Tibial artery (tissue), 4 donors: Measurements from ENCODE around the gene FDX1.
A peak's percentile ranks its signal among the peaks of the same experiment; 100 is the strongest.

Experiments used
- DNase-seq, 2 donors: peaks; one replicate each; pipeline ENCODE4 v3.0.0-alpha.2; 2019
- H3K27ac ChIP-seq, 2 donors: fragments of 200-600 bp; sonication (generic) in 1 of 2; 1 replicate in 1 of 2; 2 replicates in 1 of 2; pipeline ENCODE4 v1.5.1; 2018 to 2019; ENCODE audit warnings: mild to moderate bottlenecking in 1 of 2
- H3K27me3 ChIP-seq, 2 donors: fragments of 200-600 bp; sonication (generic) in 1 of 2; one replicate each; pipeline versions ENCODE4 v1.5.1 to v1.6.0; 2016 to 2019
- H3K36me3 ChIP-seq, 3 donors: fragments of 200-600 bp; sonication (generic) in 2 of 3; one replicate each; pipeline ENCODE4 v1.5.1; 2016 to 2019; ENCODE audit warnings: mild to moderate bottlenecking in 2 of 3
- H3K4me1 ChIP-seq, 4 donors: fragments of 200-600 bp; sonication (generic) in 2 of 4; 1 replicate in 3 of 4; 2 replicates in 1 of 4; pipeline ENCODE4 v1.5.1; 2016 to 2019
- H3K4me3 ChIP-seq, 2 donors: fragments of 200-600 bp; sonication (generic) in 1 of 2; 1 replicate in 1 of 2; 2 replicates in 1 of 2; pipeline ENCODE4 v1.5.1; 2018 to 2019; ENCODE audit warnings: mild to moderate bottlenecking in 2 of 2
- H3K9me3 ChIP-seq, 3 donors: fragments of 200-600 bp; sonication (generic) in 1 of 3; one replicate each; pipeline ENCODE4 v1.5.1; 2016 to 2019
- intact Hi-C: fragments of 100-400 bp; cut with DNase I; formaldehyde crosslinking; loops from one replicate; pipeline ENCODE4 v1.15.0; 2023; ENCODE audit warnings: low total_unique reads
- TF ChIP-seq, protein P1 (sequence below), 2 experiments: fragments of 200-600 bp in 1 of 2; fragments of 450-650 bp in 1 of 2; IDR thresholded peaks; one replicate each; pipeline ENCODE4 v1.5.1; 2017 to 2019; ENCODE audit warnings: antibody characterized with exemption in 2 of 2, mild to moderate bottlenecking in 1 of 2, moderate library complexity in 1 of 2

The FDX1 gene

DNA sequence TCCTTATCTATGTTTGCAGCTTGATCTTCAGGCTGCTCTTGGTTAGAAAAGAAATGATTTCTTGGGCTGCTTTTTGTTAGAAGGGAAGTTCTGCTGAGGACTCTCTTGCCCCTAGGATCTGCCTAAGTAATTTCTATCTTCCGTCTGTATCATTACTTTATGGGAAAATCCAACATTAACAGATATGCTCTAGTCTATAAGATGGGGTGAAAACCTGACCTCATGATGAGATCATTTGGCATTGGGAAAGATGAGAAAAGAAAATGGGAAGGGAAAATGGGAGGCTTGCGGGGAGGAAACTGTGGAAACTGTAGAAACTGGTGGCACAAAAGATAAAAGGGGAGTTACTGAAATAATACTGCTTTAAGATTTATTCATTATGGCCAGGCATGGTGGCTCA, 63.6 kb downstream of the FDX1 start:
- Histone ChIP-seq H3K9me3 (no peaks in the 10 kb centered on the region), H3K4me1 (no peaks in the 10 kb centered on the region), H3K27ac (no peak overlapping the region), H3K4me3 (no peak overlapping the region), H3K36me3 (no peaks in the 10 kb centered on the region), H3K27me3 (no peaks in the 10 kb centered on the region)
- DNase-seq, result no peak
- TF ChIP-seq, protein P1, sequence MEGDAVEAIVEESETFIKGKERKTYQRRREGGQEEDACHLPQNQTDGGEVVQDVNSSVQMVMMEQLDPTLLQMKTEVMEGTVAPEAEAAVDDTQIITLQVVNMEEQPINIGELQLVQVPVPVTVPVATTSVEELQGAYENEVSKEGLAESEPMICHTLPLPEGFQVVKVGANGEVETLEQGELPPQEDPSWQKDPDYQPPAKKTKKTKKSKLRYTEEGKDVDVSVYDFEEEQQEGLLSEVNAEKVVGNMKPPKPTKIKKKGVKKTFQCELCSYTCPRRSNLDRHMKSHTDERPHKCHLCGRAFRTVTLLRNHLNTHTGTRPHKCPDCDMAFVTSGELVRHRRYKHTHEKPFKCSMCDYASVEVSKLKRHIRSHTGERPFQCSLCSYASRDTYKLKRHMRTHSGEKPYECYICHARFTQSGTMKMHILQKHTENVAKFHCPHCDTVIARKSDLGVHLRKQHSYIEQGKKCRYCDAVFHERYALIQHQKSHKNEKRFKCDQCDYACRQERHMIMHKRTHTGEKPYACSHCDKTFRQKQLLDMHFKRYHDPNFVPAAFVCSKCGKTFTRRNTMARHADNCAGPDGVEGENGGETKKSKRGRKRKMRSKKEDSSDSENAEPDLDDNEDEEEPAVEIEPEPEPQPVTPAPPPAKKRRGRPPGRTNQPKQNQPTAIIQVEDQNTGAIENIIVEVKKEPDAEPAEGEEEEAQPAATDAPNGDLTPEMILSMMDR (IDR thresholded peaks at IDR 0.05), result no peak
- intact Hi-C loops, result no loop called here

DNA sequence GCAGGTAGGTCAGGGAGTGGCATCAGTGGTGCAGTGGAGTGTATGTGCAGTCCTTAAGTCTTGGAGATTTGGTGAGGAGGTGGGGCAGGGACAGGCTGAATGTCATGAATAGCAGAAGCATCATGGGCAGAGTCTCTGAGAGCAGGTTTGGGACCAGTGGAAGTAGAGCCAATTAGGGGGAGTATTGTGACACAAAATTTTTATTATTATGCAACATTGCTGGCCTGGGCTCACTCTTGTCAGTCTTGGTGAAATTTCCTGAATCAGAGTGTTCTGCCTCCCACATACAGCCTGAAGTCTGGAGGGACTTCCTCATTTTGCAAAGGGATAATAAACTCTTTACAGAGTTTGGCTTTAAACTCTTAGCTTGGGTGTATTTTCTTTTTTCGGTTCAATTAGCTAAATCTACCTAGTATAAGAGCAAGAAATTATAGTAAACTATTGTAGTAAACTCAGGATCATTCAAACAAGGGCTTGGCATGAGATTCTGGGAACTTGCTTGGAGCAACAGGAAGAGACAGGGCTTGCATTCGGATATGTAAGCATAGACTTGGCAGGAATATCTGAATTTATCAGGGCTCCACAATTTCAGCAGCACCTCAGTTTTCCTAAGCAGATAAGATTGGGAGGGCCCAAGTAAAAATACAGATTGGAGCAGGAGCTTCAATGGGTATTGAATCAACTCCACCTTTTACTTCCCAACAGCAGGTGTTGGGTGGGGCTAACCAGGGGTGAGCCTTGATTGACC, 67.7 kb downstream of the FDX1 start:
- intact Hi-C loops, result no loop called here
- Histone ChIP-seq H3K4me3 (no peak overlapping the region), H3K4me1 (no peaks in the 10 kb centered on the region), H3K36me3 (no peaks in the 10 kb centered on the region), H3K27ac (no peak overlapping the region), H3K9me3 (peaks cover 0 to 6% (median 0%) of the 10 kb centered on the region in 3 donors), H3K27me3 (no peaks in the 10 kb centered on the region)
- TF ChIP-seq, protein P1 (IDR thresholded peaks at IDR 0.05), result no peak
- DNase-seq, result peak in 1 of 2 donors; percentile 35

DNA sequence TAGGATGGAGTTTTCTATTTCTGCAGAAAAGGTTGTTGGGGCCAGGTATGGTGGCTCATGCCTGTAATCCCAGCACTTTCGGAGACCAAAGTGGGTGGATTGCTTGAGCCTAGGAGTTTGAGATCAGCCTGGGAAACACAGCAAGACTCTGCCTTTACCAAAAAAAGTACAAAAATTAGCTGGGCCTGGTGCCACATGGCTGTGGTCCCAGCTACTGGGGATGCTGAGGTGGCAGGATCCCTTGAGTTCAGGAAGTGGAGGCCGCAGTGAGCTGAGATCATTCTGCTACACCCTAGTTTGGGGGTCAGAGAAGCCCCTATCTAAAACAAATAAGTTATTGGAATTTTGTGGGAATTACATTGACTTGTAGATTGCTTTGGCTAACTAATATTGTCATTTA, 71.7 kb downstream of the FDX1 start:
- Histone ChIP-seq H3K4me3 (no peak overlapping the region), H3K27ac (no peak overlapping the region), H3K36me3 (no peaks in the 10 kb centered on the region), H3K27me3 (no peaks in the 10 kb centered on the region), H3K4me1 (no peaks in the 10 kb centered on the region), H3K9me3 (peaks cover 0 to 6% (median 0%) of the 10 kb centered on the region in 3 donors)
- DNase-seq, result no peak
- intact Hi-C loops, result no loop called here
- TF ChIP-seq, protein P1 (IDR thresholded peaks at IDR 0.05), result no peak

DNA sequence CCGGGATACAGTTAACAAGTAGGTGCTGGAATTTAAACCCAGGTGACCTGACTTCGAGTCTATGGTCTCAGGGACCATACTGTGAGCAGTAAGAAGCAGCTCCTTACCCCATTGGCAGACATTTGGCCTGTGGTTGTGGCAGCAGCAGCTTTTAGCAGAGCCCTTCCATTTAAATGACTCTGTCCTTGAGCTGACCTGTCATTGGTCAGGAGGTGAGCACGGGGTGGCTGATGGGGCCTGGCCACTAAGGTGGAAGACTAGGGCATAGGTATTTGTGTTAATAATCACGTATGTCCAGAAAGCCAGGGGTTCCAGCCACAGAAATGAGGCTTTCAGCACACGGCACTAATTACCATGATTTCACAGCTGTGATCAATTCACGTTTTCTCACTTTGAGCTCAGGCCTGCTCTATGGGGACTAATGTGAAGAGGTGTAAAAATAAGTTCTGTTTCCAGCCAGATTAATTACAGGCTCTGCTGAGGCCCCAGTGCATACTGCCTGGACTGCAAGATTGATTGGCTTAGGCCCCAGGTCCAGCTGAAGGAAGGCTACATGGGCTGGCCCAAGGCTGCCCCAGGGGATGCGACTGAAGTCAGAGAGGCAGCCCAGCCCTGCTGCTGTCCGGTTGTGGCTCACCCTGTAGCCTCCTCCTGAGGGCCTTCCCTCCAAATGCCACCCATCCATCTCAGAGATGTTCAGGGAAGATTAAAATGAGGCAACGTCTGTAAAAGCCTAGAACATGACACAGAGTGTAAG, 76.0 kb downstream of the FDX1 start:
- H3K9me3 ChIP-seq, result peaks cover 0 to 6% (median 0%) of the 10 kb centered on the region in 3 donors
- TF ChIP-seq, protein P1 (IDR thresholded peaks at IDR 0.05), result no peak
- H3K27me3 ChIP-seq, result no peaks in the 10 kb centered on the region
- no peak for DNase-seq
- H3K4me1 ChIP-seq, result peaks cover 0 to 5% (median 0%) of the 10 kb centered on the region in 4 donors
- no peak overlapping the region for H3K4me3 ChIP-seq
- no peaks in the 10 kb centered on the region for H3K36me3 ChIP-seq
- intact Hi-C loops, result no loop called here
- H3K27ac ChIP-seq, result no peak overlapping the region

DNA sequence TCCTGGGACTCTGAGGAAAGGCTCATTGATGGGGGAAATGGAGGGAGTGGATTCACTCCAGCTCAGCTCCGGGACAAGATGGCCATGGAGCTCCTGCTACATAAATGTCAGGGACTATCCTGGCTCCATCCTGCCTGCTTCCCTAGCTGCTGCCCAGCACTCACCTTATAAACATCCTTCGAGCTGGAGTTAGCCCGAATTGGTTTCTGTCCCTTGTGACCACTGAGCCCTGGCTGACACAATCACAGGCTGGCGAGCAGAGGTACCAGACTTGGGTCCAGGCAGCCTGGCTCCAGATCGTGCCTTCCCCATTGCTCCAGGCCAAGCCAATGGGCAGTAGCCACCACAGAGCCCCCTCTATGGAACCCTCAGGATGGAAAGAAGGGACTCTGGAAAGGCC, 77.6 kb downstream of the FDX1 start:
- TF ChIP-seq, protein P1 (IDR thresholded peaks at IDR 0.05), result no peak
- Histone ChIP-seq H3K27ac (no peak overlapping the region), H3K4me1 (peaks cover 0 to 5% (median 0%) of the 10 kb centered on the region in 4 donors), H3K36me3 (no peaks in the 10 kb centered on the region), H3K27me3 (no peaks in the 10 kb centered on the region), H3K9me3 (no peaks in the 10 kb centered on the region), H3K4me3 (no peak overlapping the region)
- intact Hi-C loops, result no loop called here
- no peak for DNase-seq
